Measurements from ENCODE around the gene CCDC82. TPM values are rescaled to one million over a fixed set of nuclear protein-coding genes. Genes with fewer than 3 reads are reported as not detected.
A peak's percentile ranks its signal among the peaks of the same experiment; 100 is the strongest.
"Not testable (repeated sequence)": the region's sequence is repeated elsewhere in the genome, so short reads cannot be mapped to it uniquely, and the experiment has no call there.

The CCDC82 gene
- 30.5 TPM for polyA plus RNA-seq (ENCODE audit: insufficient read length)

GRCh38 chr11:96389720-96390487 lies at the start of gene CCDC82, which contains the start of gene JRKL:
TSS of gene CCDC82 (minus strand) at chr11:96389912. CDS start at chr11:96384747, 5,165 bp downstream.
TSS of gene JRKL (plus strand) at chr11:96390013. CDS start at chr11:96390650, 637 bp downstream.
- DNase-seq (ENCODE audit: low read depth) = peak; percentile 79

GRCh38 chr11:96432654-96433053 lies 42.9 kb upstream of the CCDC82 start:
- not testable (repeated sequence) for DNase-seq (ENCODE audit: low read depth)

GRCh38 chr11:96430668-96431067 lies 41.0 kb upstream of the CCDC82 start:
- no peak for DNase-seq (ENCODE audit: low read depth)

- no peak for DNase-seq (ENCODE audit: low read depth)
Observed at GRCh38 chr11:96424693-96425092, 35.0 kb upstream of the CCDC82 start.

GRCh38 chr11:96413408-96413807 lies 23.7 kb upstream of the CCDC82 start:
- DNase-seq (ENCODE audit: low read depth) = no peak

GRCh38 chr11:96412761-96413381 lies 23.2 kb upstream of the CCDC82 start:
- no peak for DNase-seq (ENCODE audit: low read depth)

- DNase-seq (ENCODE audit: low read depth) = not testable (repeated sequence)
Observed at GRCh38 chr11:96411412-96411811, 21.7 kb upstream of the CCDC82 start.

- DNase-seq (ENCODE audit: low read depth) = no peak
Observed at GRCh38 chr11:96400697-96401096, 11.0 kb upstream of the CCDC82 start.

- DNase-seq (ENCODE audit: low read depth) = no peak
Observed at GRCh38 chr11:96397863-96398262, 8.2 kb upstream of the CCDC82 start.

- no peak for DNase-seq (ENCODE audit: low read depth)
Observed at GRCh38 chr11:96396637-96397036, 6.9 kb upstream of the CCDC82 start.

GRCh38 chr11:96394773-96395172 lies 5.1 kb upstream of the CCDC82 start:
- DNase-seq (ENCODE audit: low read depth) = no peak

- DNase-seq (ENCODE audit: low read depth) = no peak
Observed at GRCh38 chr11:96393753-96394348, 4.1 kb upstream of the CCDC82 start.

- DNase-seq (ENCODE audit: low read depth) = no peak
Observed at GRCh38 chr11:96391698-96392307, 2.1 kb upstream of the CCDC82 start.

- DNase-seq (ENCODE audit: low read depth) = no peak
Observed at GRCh38 chr11:96390488-96390792, 728 bp upstream of the CCDC82 start.

- DNase-seq (ENCODE audit: low read depth) = no peak
Observed at GRCh38 chr11:96388891-96389719, 607 bp downstream of the CCDC82 start.

GRCh38 chr11:96385187-96385586 lies 4.5 kb downstream of the CCDC82 start:
- no peak for DNase-seq (ENCODE audit: low read depth)

- no peak for DNase-seq (ENCODE audit: low read depth)
Observed at GRCh38 chr11:96384156-96384555, 5.6 kb downstream of the CCDC82 start.

GRCh38 chr11:96376796-96377195 lies 12.9 kb downstream of the CCDC82 start:
- no peak for DNase-seq (ENCODE audit: low read depth)

- no peak for DNase-seq (ENCODE audit: low read depth)
Observed at GRCh38 chr11:96373826-96374225, 15.9 kb downstream of the CCDC82 start.

- DNase-seq (ENCODE audit: low read depth) = no peak
Observed at GRCh38 chr11:96367342-96367741, 22.4 kb downstream of the CCDC82 start.

- DNase-seq (ENCODE audit: low read depth) = no peak
Observed at GRCh38 chr11:96366024-96366423, 23.7 kb downstream of the CCDC82 start.

- DNase-seq (ENCODE audit: low read depth) = no peak
Observed at GRCh38 chr11:96365493-96365892, 24.2 kb downstream of the CCDC82 start.

Measured in forelimb muscle (tissue), 1 donor.